Spleen (tissue), 7 donors: ENCODE results near the gene KCNB1.

Source experiments
- CTCF ChIP-seq, 11 experiments: fragments of 200-600 bp in 7 of 11; fragments of 450-650 bp in 4 of 11; sonication (generic) in 4 of 11; IDR thresholded peaks in 8 of 11; conservative IDR thresholded peaks in 3 of 11; 1 replicate in 7 of 11; 2 replicates in 4 of 11; pipeline versions ENCODE4 v1.4.0 to v1.8.0; 2016 to 2021; ENCODE audit warnings: antibody characterized with exemption in 11 of 11, inconsistent platforms in 4 of 11, mild to moderate bottlenecking in 1 of 11
- POLR2A ChIP-seq, 3 donors: fragments of 450-650 bp; IDR thresholded peaks; one replicate each; pipeline ENCODE4 v1.5.1; 2017; ENCODE audit warnings: antibody characterized with exemption in 3 of 3, mild to moderate bottlenecking in 1 of 3
- POLR2AphosphoS5 ChIP-seq, 3 donors: sonication (generic); formaldehyde crosslinking; IDR thresholded peaks; one replicate each; pipeline ENCODE4 v1.5.1; 2017; ENCODE audit warnings: antibody characterized with exemption in 3 of 3
- donor health status: DM: no; HTN: no; CAD: no; lungs with moderate emphysema.
- donor health status: DM: no; HTN: no; CAD: no.
- donor health status: DM: no; HTN: no; CAD: no.

- no peak for TF ChIP-seq CTCF (IDR thresholded peaks at IDR 0.05 in 8 of 11, conservative IDR thresholded peaks at IDR 0.05 in 3 of 11)
- TF ChIP-seq POLR2A (IDR thresholded peaks at IDR 0.05), result no peak
- TF ChIP-seq POLR2AphosphoS5 (IDR thresholded peaks at IDR 0.05), result no peak
Measured at GRCh38 chr20:49337357-49337756, 145.1 kb downstream of the KCNB1 start.
